Transverse colon (tissue), 4 donors: Measurements from ENCODE around the gene LYRM2. TPM values are rescaled to one million over a fixed set of nuclear protein-coding genes. Genes with fewer than 3 reads are reported as not detected.

Experiments
- DNase-seq: peaks from one replicate; pipeline ENCODE4 v3.0.0-alpha.2; 2019
- H3K27ac ChIP-seq, 4 donors: fragments of 200-600 bp; sonication (generic); 2 replicates each; pipeline ENCODE4 v1.5.1; 2016 to 2018; ENCODE audit warnings: inconsistent platforms in 4 of 4
- H3K27me3 ChIP-seq: fragments of 200-600 bp; sonication (generic); 2 replicates; pipeline ENCODE4 v1.5.1; 2017; ENCODE audit warnings: inconsistent platforms
- H3K36me3 ChIP-seq, 4 donors: fragments of 200-600 bp; sonication (generic); 2 replicates each; pipeline ENCODE4 v1.5.1; 2017 to 2019; ENCODE audit warnings: inconsistent platforms in 4 of 4
- H3K4me1 ChIP-seq, 4 donors: fragments of 200-600 bp; sonication (generic); 2 replicates each; pipeline ENCODE4 v1.5.1; 2017 to 2020; ENCODE audit warnings: inconsistent platforms in 4 of 4
- H3K4me3 ChIP-seq, 4 donors: fragments of 200-600 bp; sonication (generic); 1 replicate in 1 of 4; 2 replicates in 3 of 4; pipeline versions ENCODE4 v1.5.1 to v1.6.1; 2017 to 2019; ENCODE audit warnings: inconsistent platforms in 4 of 4
- H3K9me3 ChIP-seq, 2 donors: fragments of 200-600 bp; sonication (generic); 2 replicates each; pipeline ENCODE4 v1.5.1; 2017 to 2019; ENCODE audit warnings: inconsistent platforms in 2 of 2
- EP300 ChIP-seq: sonication (generic); formaldehyde crosslinking; IDR thresholded peaks from one replicate; pipeline ENCODE4 v1.6.1; 2017; ENCODE audit warnings: antibody characterized with exemption, low read depth
- POLR2A ChIP-seq: fragments of 450-650 bp; IDR thresholded peaks from one replicate; pipeline ENCODE4 v1.6.1; 2016; ENCODE audit warnings: antibody characterized with exemption, mild to moderate bottlenecking, moderate library complexity
- POLR2AphosphoS5 ChIP-seq, 3 donors: sonication (generic); formaldehyde crosslinking; IDR thresholded peaks; one replicate each; pipeline ENCODE4 v1.6.1; 2016; ENCODE audit warnings: antibody characterized with exemption in 3 of 3
- WGBS, 2 donors: methylation state at CpG; one replicate each; pipeline ENCODE4 v1.1.5; 2018; ENCODE audit warnings: low coverage in 1 of 2; 5-methylcytosine and 5-hydroxymethylcytosine counted together
- in situ Hi-C, 4 donors: fragments of 200-750 bp; cut with MboI; loops; one replicate each; pipeline versions ENCODE4 v1.15.0 to v1.15.1; 2017; ENCODE audit warnings: low sequenced_read_pairs in 3 of 4, low pct_ligation_motif_present in 1 of 4, low pct_unique_long_range_greater_than_20kb in 1 of 4
- intact Hi-C: fragments of 100-400 bp; cut with DNase I; formaldehyde crosslinking; loops from one replicate; pipeline ENCODE4 v1.15.1; 2023; ENCODE audit warnings: low total_unique reads
- total RNA-seq, 4 donors: library from RNA; depleted of rRNA; stranded (reverse); fragments of >200 nt; gene quantifications; one replicate each; pipeline ENCODE4 v1.1.0, GENCODE V29; 2016
- TF ChIP-seq, protein P1 (sequence below), 5 experiments: fragments of 200-600 bp in 3 of 5; fragments of 450-650 bp in 2 of 5; sonication (generic) in 3 of 5; IDR thresholded peaks; 1 replicate in 2 of 5; 2 replicates in 3 of 5; pipeline ENCODE4 v1.5.1; 2016 to 2017; ENCODE audit warnings: antibody characterized with exemption in 5 of 5, inconsistent platforms in 3 of 5, mild to moderate bottlenecking in 2 of 5, moderate library complexity in 1 of 5

Gene LYRM2
- total RNA-seq, 4 donors from 2014 or later: 7.1 to 17.8 (median 16.4) TPM

- DNase-seq: no peak
- in situ Hi-C loops: no loop called here
- TF ChIP-seq EP300 (no peak), POLR2AphosphoS5 (IDR thresholded peaks at IDR 0.05) (no peak), POLR2A (no peak)
- TF ChIP-seq, protein P1, sequence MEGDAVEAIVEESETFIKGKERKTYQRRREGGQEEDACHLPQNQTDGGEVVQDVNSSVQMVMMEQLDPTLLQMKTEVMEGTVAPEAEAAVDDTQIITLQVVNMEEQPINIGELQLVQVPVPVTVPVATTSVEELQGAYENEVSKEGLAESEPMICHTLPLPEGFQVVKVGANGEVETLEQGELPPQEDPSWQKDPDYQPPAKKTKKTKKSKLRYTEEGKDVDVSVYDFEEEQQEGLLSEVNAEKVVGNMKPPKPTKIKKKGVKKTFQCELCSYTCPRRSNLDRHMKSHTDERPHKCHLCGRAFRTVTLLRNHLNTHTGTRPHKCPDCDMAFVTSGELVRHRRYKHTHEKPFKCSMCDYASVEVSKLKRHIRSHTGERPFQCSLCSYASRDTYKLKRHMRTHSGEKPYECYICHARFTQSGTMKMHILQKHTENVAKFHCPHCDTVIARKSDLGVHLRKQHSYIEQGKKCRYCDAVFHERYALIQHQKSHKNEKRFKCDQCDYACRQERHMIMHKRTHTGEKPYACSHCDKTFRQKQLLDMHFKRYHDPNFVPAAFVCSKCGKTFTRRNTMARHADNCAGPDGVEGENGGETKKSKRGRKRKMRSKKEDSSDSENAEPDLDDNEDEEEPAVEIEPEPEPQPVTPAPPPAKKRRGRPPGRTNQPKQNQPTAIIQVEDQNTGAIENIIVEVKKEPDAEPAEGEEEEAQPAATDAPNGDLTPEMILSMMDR (IDR thresholded peaks at IDR 0.05): no peak
These were observed 12.0 kb upstream of the LYRM2 start for GRCh38 chr6:89650579-89650978.

GRCh38 chr6:89649682-89650081 is 11.1 kb upstream of the LYRM2 start:
- TF ChIP-seq, protein P1 (IDR thresholded peaks at IDR 0.05): no peak
- TF ChIP-seq EP300 (no peak), POLR2AphosphoS5 (IDR thresholded peaks at IDR 0.05) (no peak), POLR2A (no peak)
- no peaks in the 10 kb centered on the region for H3K4me1 ChIP-seq
- H3K27ac ChIP-seq: no peak overlapping the region
- intact Hi-C loops: no loop called here
- H3K9me3 ChIP-seq: no peaks in the 10 kb centered on the region
- in situ Hi-C loops: no loop called here
- H3K27me3 ChIP-seq: no peaks in the 10 kb centered on the region
- 94 to 100% methylated on average over 1 of the region's 1 CpG for WGBS, 2 donors
- no peak overlapping the region for H3K4me3 ChIP-seq
- DNase-seq: no peak
- H3K36me3 ChIP-seq: peaks cover 0 to 44% (median 21%) of the 10 kb centered on the region in 4 donors

More at GRCh38 chr6:89650579-89650978, 12.0 kb upstream of the LYRM2 start:
- no peaks in the 10 kb centered on the region for H3K4me1 ChIP-seq
- no peaks in the 10 kb centered on the region for H3K9me3 ChIP-seq
- H3K36me3 ChIP-seq: peaks cover 0 to 53% (median 23%) of the 10 kb centered on the region in 4 donors
- no peak overlapping the region for H3K4me3 ChIP-seq
- H3K27ac ChIP-seq: no peak overlapping the region
- intact Hi-C loops: no loop called here
- no peaks in the 10 kb centered on the region for H3K27me3 ChIP-seq
- WGBS, 2 donors: 94% methylated on average over 5 to 8 of the region's 8 CpGs

DNA sequence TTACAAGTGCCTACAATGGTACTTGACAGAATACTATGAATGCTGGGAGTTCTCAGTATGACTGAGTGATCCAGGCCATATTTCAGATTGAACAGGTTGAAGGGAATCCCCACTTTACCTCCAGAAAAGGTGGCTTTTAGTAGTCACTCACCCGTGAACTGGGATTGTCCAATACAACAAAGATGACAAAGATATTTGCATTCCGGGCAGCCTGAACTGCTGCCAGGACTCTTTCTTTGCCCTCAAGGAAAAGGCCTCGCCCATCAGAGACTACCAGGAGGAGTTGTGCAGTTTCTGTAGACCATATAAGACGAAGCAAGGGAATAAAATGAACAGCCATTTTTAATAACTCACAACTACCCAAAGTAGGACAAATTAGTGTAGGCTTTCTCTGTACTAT is 6.3 kb upstream of the LYRM2 start:
- TF ChIP-seq, protein P1 (IDR thresholded peaks at IDR 0.05): no peak
- TF ChIP-seq POLR2AphosphoS5 (IDR thresholded peaks at IDR 0.05) (no peak), POLR2A (no peak), EP300 (no peak)
- DNase-seq: no peak
- Histone ChIP-seq H3K27me3 (no peaks in the 10 kb centered on the region), H3K4me1 (peaks cover 0 to 3% (median 0%) of the 10 kb centered on the region in 4 donors), H3K36me3 (peaks cover 0 to 23% (median 9%) of the 10 kb centered on the region in 4 donors), H3K9me3 (no peaks in the 10 kb centered on the region), H3K4me3 (no peak overlapping the region), H3K27ac (no peak overlapping the region)
- intact Hi-C loops: no loop called here
- in situ Hi-C loops: no loop called here
- WGBS, 2 donors: 54 to 58% methylated on average over 4 of the region's 4 CpGs

DNA sequence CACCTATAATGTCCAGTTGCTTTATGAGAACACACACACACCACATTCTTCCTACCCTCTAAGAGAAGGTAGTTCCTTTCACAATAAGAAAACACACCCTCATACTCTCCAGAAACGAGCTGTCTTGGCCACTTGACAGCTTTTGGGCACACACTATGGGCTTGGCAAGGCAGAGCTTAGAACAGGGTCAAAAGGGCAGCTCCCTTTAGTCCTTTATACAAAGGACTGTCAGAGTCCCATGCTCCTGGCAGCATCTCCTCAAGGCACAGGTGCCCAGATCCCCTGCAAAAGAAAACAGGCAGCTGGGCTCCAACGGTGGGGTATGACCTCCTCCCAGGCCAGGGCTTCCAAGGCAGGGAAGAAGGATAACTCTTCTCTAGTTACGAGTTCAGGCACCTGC is 4.9 kb upstream of the LYRM2 start:
- no peak overlapping the region for H3K27ac ChIP-seq
- 51% methylated on average over 3 of the region's 3 CpGs; no CpG with 5 or more reads in 1 of the 2 donors for WGBS, 2 donors
- H3K4me1 ChIP-seq: peaks cover 2 to 9% (median 8%) of the 10 kb centered on the region in 4 donors
- intact Hi-C loops (no loop called here), in situ Hi-C loops (no loop called here)
- no peaks in the 10 kb centered on the region for H3K27me3 ChIP-seq
- H3K9me3 ChIP-seq: no peaks in the 10 kb centered on the region
- peaks cover 0 to 23% (median 9%) of the 10 kb centered on the region in 4 donors for H3K36me3 ChIP-seq
- H3K4me3 ChIP-seq: no peak overlapping the region
- TF ChIP-seq, protein P1 (IDR thresholded peaks at IDR 0.05): no peak
- no peak for DNase-seq
